GM23248 (cell line): ENCODE results near the gene SLC25A21.
"Not testable (repeated sequence)": the region's sequence is repeated elsewhere in the genome, so short reads cannot be mapped to it uniquely, and the experiment has no call there.

Experiments used
- EZH2 ChIP-seq: fragments of 200-600 bp; sonication (generic); IDR thresholded peaks from 2 replicates; pipeline ENCODE4 v1.6.1; 2018; ENCODE audit warnings: antibody characterized with exemption, mild to moderate bottlenecking; ENCODE audit not compliant: insufficient read depth, poor library complexity, severe bottlenecking
- EZH2phosphoT487 ChIP-seq: fragments of 200-600 bp; sonication (generic); IDR thresholded peaks from 2 replicates; pipeline ENCODE4 v1.6.1; 2018; ENCODE audit warnings: antibody characterized with exemption, moderate library complexity, mild to moderate bottlenecking, low read depth; ENCODE audit not compliant: insufficient read depth

DNA sequence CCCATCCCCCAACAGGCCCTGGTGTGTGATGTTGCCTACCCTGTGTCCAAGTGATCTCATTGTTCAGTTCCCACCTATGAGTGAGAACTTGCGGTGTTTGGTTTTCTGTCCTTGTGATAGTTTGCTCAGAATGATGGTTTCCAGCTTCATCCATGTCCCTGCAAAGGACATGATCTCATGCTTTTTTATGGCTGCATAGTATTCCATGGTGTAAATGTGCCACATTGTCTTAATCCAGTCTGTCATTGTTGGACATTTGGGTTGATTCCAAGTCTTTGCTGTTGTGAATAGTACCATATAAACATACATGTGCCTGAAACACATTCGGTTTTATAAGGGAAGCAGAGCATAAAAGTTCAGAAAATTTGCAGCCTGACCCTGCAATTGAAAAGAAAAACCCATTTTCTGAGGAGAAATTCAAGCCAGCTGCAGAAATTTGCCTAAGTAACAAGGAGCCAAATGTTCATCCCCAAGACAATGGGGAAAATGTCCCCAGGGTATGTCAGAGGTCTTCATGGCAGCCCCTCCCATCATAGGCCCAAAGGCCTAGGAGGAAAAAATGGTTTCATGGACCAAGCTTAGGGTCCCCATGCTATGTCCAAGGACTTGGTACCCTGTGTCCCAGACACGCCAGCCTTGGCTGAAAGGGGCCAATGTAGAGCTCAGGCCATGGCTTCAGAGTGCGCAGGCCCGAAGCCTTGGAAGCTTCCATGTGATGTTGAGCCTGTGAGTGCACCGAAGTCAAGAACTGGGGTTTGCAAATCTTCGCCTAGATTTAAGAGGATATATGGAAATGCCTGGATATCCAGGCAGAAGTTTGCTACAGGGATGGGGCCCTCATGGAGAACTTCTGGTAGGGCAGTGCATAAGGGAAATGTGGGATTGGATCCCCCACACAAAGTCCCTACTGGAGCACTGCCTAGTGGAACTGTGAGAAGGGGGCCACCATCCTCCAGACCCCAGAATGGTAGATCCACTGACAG lies 33.5 kb upstream of the SLC25A21 start:
- TF ChIP-seq EZH2, EZH2phosphoT487: not testable (repeated sequence)
